ENCODE data around the gene NCOA5.

GRCh38 chr20:46117704-46118467 lies 28.1 kb upstream of the NCOA5 start, which contains the start of gene CD40:
- TF ChIP-seq CTCF (IDR thresholded peaks at IDR 0.05): no peak
- TF ChIP-seq EP300 (IDR thresholded peaks at IDR 0.05): no peak
